Naive B cell (primary cell): ENCODE measurements around the gene MYH6. TPM values are rescaled to one million over a fixed set of nuclear protein-coding genes. Genes with fewer than 3 reads are reported as not detected.
"Not testable (repeated sequence)": the region's sequence is repeated elsewhere in the genome, so short reads cannot be mapped to it uniquely, and the experiment has no call there.

Source experiments
- ATAC-seq, 2 donors: fragments of 150-1000 bp; cut with Tn5 transposase; 2 replicates each; pipeline ENCODE4 v1.10.0; 2021; ENCODE audit warnings: low read depth in 2 of 2, mild to moderate bottlenecking in 2 of 2, moderate library complexity in 2 of 2
- DNase-seq: peaks from one replicate; pipeline ENCODE4 v3.0.0; 2022
- H3K27ac Mint-ChIP-seq, 6 donors: one replicate each; pipeline ENCODE4 v1.8.0; 2020 to 2022; ENCODE audit warnings: mild to moderate bottlenecking in 6 of 6, mixed read lengths in 6 of 6, moderate library complexity in 5 of 6, inconsistent platforms in 2 of 6
- H3K27me3 Mint-ChIP-seq, 3 donors: one replicate each; pipeline ENCODE4 v1.8.0; 2021 to 2022; ENCODE audit warnings: mixed read lengths in 3 of 3, mild to moderate bottlenecking in 1 of 3
- H3K36me3 Mint-ChIP-seq, 2 donors: one replicate each; pipeline ENCODE4 v1.8.0; 2020 to 2022; ENCODE audit warnings: mixed read lengths in 2 of 2, inconsistent platforms in 1 of 2, mild to moderate bottlenecking in 1 of 2
- H3K4me1 Mint-ChIP-seq, 3 donors: one replicate each; pipeline ENCODE4 v1.8.0; 2020 to 2022; ENCODE audit warnings: mixed read lengths in 3 of 3, inconsistent platforms in 1 of 3, mild to moderate bottlenecking in 1 of 3, moderate library complexity in 1 of 3
- H3K4me3 Mint-ChIP-seq, 8 donors: one replicate each; pipeline ENCODE4 v1.8.0; 2020 to 2022; ENCODE audit warnings: mild to moderate bottlenecking in 8 of 8, mixed read lengths in 8 of 8, moderate library complexity in 8 of 8, inconsistent platforms in 2 of 8
- H3K9me3 Mint-ChIP-seq, 7 donors: one replicate each; pipeline ENCODE4 v1.8.0; 2020 to 2022; ENCODE audit warnings: mixed read lengths in 7 of 7, mild to moderate bottlenecking in 5 of 7, inconsistent platforms in 2 of 7, moderate library complexity in 1 of 7
- polyA plus RNA-seq, 6 donors: library from polyadenylated mRNA; unstranded; fragments of 300-500 nt; fragmentation: Illumina TruSeq; gene quantifications; one replicate each; pipeline ENCODE4 v1.2.3, GENCODE V29; 2021; ENCODE audit warnings: low read depth in 6 of 6

Gene MYH6
- not detected for polyA plus RNA-seq

GRCh38 chr14:23407516-23408306 is at the start of gene MYH6:
Gene MYH6, minus strand, starts transcription at chr14:23408273. Its CDS starts 1,050 bp downstream, at chr14:23407223.
- Mint-ChIP-seq H3K27me3 (peaks cover 36 to 86% (median 62%) of the 10 kb centered on the region in 3 donors), H3K4me3 (peak within 1 kb of the TSS in 1 of 8 donors; percentile 3), H3K27ac (peak within 1 kb of the TSS in 3 of 6 donors; percentile 8 to 28 (median 16)), H3K9me3 (no peaks in the 10 kb centered on the region), H3K4me1 (peaks cover 8 to 25% (median 24%) of the 10 kb centered on the region in 3 donors), H3K36me3 (no peaks in the 10 kb centered on the region)
- DNase-seq: no peak
- ATAC-seq: no peak

DNA sequence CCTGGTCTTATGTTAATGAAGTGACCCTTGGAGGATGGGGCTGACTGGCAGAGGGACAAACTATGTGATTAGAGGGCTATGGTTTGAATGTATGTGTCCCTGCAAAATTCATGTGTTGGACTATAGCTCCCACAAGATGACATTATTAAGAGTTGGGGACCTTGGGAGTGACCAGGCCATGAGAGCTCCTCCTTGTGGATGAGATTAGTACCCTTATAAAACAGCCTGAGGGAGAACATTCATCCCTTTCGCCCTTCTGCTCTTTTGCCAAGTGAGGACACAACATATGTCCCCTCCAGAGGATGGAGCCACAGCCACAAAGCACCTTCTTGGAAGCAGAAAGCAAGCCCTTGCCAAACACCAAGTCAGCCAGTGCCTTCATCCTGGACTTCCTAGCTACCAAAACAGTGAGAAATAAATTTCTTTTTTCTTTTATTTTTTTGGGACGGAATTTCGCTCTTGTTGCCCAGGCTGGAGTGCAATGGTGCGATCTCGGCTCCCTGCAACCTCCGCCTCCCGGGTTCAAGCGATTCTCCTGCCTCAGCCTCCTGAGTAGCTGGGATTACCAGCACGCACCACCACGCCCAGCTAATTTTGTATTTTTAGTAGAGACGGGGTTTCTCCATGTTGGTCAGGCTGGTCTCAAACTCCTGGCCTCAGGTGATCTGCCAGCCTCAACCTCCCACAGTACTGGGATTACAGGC is 49.0 kb upstream of the MYH6 start:
- not testable (repeated sequence) for ATAC-seq, H3K9me3 Mint-ChIP-seq, H3K4me1 Mint-ChIP-seq, H3K27ac Mint-ChIP-seq, DNase-seq, H3K4me3 Mint-ChIP-seq, H3K36me3 Mint-ChIP-seq
- peaks cover 47 to 67% (median 64%) of the 10 kb centered on the region in 3 donors for H3K27me3 Mint-ChIP-seq

- no peaks in the 10 kb centered on the region for H3K4me1 Mint-ChIP-seq
- no peak overlapping the region for H3K27ac Mint-ChIP-seq
- ATAC-seq (no peak), DNase-seq (no peak)
- H3K36me3 Mint-ChIP-seq: no peaks in the 10 kb centered on the region
- no peaks in the 10 kb centered on the region for H3K9me3 Mint-ChIP-seq
- H3K4me3 Mint-ChIP-seq: no peak overlapping the region
- H3K27me3 Mint-ChIP-seq: peaks cover 46 to 65% (median 61%) of the 10 kb centered on the region in 3 donors
These were observed 46.4 kb upstream of the MYH6 start for GRCh38 chr14:23454445-23454856.

DNA sequence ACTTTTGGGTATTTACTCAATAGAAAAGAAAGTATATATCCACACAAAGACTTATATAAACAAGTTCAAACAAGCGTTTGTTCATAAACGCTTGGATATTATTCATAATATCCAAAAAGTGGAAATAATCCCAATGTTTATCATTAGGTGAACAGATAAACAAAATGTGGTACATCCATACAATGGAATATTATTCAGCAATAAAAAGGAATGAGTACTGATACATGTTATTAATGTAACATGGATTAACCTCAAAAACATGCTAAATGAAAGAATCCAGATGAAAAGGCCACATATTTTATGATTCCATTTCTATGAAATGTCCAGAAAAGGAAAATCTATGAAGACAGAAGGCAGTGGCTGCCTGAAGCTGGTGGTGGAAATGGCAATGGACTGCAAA is 44.2 kb upstream of the MYH6 start:
- H3K27ac Mint-ChIP-seq: no peak overlapping the region
- peaks cover 53 to 68% (median 54%) of the 10 kb centered on the region in 3 donors for H3K27me3 Mint-ChIP-seq
- no peak overlapping the region for H3K4me3 Mint-ChIP-seq
- no peaks in the 10 kb centered on the region for H3K36me3 Mint-ChIP-seq
- no peaks in the 10 kb centered on the region for H3K9me3 Mint-ChIP-seq
- H3K4me1 Mint-ChIP-seq: peaks cover 0 to 3% (median 0%) of the 10 kb centered on the region in 3 donors
- ATAC-seq (no peak), DNase-seq (no peak)

DNA sequence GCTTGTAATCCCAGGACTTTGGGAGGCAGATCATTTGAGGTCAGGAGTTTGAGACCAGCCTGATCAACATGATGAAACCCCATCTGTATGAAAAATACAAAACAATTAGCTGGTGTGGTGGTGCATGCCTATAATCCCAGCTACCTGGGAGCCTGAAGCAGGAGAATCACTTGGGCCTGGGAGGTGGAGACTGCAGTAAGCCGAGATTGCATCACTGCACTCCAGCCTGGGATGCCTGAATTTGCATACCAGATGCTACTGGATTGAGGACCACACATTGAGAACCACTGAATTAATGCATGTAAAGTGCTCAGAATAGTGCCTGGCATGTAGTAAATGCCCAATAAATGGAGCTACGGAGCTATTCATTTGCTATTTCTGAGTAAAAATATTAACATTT is 42.3 kb upstream of the MYH6 start:
- Mint-ChIP-seq H3K4me3 (no peak overlapping the region), H3K4me1 (peaks cover 0 to 3% (median 0%) of the 10 kb centered on the region in 3 donors), H3K27me3 (peaks cover 38 to 59% (median 46%) of the 10 kb centered on the region in 3 donors), H3K27ac (no peak overlapping the region), H3K36me3 (no peaks in the 10 kb centered on the region), H3K9me3 (no peaks in the 10 kb centered on the region)
- no peak for ATAC-seq
- no peak for DNase-seq

- Mint-ChIP-seq H3K9me3 (no peaks in the 10 kb centered on the region), H3K4me3 (no peak overlapping the region), H3K4me1 (peaks cover 0 to 3% (median 0%) of the 10 kb centered on the region in 3 donors), H3K36me3 (no peaks in the 10 kb centered on the region), H3K27me3 (peaks cover 29 to 53% (median 41%) of the 10 kb centered on the region in 3 donors), H3K27ac (no peak overlapping the region)
- no peak for DNase-seq
- ATAC-seq: no peak
These were observed 41.2 kb upstream of the MYH6 start for GRCh38 chr14:23449314-23449713.

- no peak overlapping the region for H3K4me3 Mint-ChIP-seq
- DNase-seq (no peak), ATAC-seq (no peak)
- H3K36me3 Mint-ChIP-seq: no peaks in the 10 kb centered on the region
- H3K9me3 Mint-ChIP-seq: no peaks in the 10 kb centered on the region
- peaks cover 0 to 3% (median 0%) of the 10 kb centered on the region in 3 donors for H3K4me1 Mint-ChIP-seq
- peaks cover 31 to 60% (median 40%) of the 10 kb centered on the region in 3 donors for H3K27me3 Mint-ChIP-seq
- H3K27ac Mint-ChIP-seq: peak overlapping the region in 1 of 6 donors; percentile 37
These were observed 39.6 kb upstream of the MYH6 start for GRCh38 chr14:23447361-23448350.

DNA sequence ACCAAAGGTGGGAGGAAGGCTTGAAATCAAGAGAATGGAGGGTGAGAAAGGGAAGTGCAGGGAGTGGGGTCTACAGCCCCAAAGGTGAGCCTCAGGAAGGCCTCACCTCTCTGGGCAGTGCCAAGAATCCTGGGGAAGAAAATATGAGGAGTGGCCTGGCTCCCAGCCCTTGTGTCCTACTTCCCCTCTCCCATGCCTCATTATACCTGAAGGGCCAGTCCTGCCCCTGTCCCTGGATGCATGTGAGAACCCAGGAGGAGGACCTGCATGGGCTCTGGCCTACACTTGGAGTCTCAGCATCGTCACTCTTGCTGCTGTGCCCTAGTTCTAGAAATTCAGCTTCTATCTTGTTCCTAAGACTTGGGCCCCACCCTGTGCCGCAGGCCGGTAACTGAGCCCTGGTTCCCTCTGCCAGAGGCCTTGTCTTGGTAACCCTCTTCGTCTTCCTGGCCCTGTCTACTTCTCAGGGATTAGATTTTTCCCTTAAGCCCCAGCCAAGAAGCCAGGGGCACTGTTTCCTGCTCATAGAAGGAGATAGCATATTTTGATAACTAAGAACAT is 38.3 kb upstream of the MYH6 start:
- Mint-ChIP-seq H3K27me3 (peaks cover 41 to 70% (median 46%) of the 10 kb centered on the region in 3 donors), H3K27ac (no peak overlapping the region), H3K9me3 (no peaks in the 10 kb centered on the region), H3K4me1 (peaks cover 0 to 3% (median 0%) of the 10 kb centered on the region in 3 donors), H3K36me3 (no peaks in the 10 kb centered on the region), H3K4me3 (no peak overlapping the region)
- ATAC-seq: no peak
- no peak for DNase-seq

DNA sequence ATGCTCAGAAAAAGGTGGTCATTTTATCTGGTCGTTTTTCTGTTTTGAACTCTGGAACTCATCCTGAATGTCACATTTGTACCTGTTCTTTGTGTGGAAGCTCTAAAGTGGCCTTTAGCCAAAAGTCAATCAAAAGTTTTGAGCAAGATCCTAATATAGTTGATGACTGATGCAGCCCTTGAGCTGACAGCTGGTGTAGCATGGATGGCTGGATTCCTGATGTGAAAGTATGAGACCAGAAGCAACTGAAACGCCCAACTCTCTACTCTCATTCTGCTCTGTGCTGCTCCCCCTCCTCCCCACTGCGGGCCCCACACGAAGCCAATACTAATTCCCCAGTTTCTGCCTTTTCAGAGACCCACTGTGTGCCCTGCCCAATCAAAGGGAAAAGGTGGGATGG is 37.7 kb upstream of the MYH6 start:
- Mint-ChIP-seq H3K27me3 (peaks cover 41 to 71% (median 46%) of the 10 kb centered on the region in 3 donors), H3K4me3 (no peak overlapping the region), H3K27ac (peak overlapping the region in 1 of 6 donors; percentile 7), H3K4me1 (peaks cover 0 to 3% (median 0%) of the 10 kb centered on the region in 3 donors), H3K9me3 (no peaks in the 10 kb centered on the region), H3K36me3 (no peaks in the 10 kb centered on the region)
- no peak for ATAC-seq
- no peak for DNase-seq

DNA sequence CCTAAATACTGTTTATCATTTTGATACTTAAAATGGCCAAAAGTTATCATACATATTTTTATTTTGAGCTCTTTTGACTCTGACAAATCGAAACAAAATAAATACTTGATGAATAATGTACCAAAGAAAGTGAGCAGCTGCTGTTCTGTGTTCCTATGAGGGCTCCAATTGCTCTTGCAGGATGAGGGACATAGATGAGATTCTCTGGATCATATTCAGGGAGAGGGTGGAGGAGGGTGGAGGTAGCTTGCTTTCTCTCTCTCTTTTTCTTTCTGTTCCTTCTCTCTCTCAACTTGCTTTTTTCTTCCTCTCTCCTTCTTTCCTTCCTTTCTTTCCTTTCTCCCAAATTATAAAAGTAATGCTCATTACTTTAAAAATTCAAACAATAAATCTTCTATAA is 36.2 kb upstream of the MYH6 start:
- Mint-ChIP-seq H3K27ac (peak overlapping the region in 1 of 6 donors; percentile 51), H3K4me1 (peaks cover 0 to 3% (median 0%) of the 10 kb centered on the region in 3 donors), H3K27me3 (peaks cover 39 to 71% (median 42%) of the 10 kb centered on the region in 3 donors), H3K36me3 (no peaks in the 10 kb centered on the region), H3K4me3 (no peak overlapping the region), H3K9me3 (no peaks in the 10 kb centered on the region)
- ATAC-seq (no peak), DNase-seq (no peak)

DNA sequence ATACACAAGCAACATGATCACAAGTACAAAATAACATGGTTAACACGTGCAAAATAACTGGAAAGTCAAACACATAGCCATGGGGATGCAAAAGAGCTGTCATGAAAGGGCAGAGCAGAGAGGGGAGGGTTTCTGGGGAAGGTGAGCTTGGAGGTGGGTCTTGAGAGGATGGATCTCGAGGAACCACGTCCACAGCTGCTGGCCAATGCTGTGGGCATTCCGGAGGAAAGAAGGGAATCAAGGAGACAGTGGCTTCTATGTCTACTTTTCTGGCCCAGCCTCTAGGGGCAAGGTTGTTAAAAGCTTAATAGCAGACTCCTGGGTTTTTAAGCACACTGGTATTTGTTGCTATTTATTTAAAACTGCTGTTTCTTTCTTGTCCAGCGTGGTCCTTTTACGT is 35.8 kb upstream of the MYH6 start:
- peaks cover 0 to 3% (median 0%) of the 10 kb centered on the region in 3 donors for H3K4me1 Mint-ChIP-seq
- H3K36me3 Mint-ChIP-seq: no peaks in the 10 kb centered on the region
- ATAC-seq (no peak), DNase-seq (no peak)
- H3K9me3 Mint-ChIP-seq: no peaks in the 10 kb centered on the region
- no peak overlapping the region for H3K4me3 Mint-ChIP-seq
- H3K27me3 Mint-ChIP-seq: peaks cover 35 to 67% (median 39%) of the 10 kb centered on the region in 3 donors
- no peak overlapping the region for H3K27ac Mint-ChIP-seq

DNA sequence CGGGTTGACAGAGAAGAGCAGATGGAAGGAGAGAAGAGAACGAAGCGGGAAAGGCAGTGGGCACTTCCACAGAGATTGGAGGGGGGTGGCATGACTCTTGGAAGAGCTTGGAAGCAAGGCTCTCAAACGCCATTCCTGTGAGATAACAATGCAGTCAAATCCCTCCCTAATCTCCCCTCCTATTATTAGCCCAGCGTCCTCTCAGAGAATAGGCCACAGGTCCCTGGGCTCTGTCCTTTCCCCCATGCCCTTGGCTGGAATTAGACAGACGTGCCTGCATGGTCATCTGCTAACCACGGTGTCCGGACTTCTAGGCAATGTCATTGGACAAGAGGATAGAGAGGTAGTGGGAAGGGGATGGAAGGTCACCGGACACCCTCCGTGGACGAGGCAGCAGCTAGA is 35.3 kb upstream of the MYH6 start:
- ATAC-seq (no peak), DNase-seq (no peak)
- no peaks in the 10 kb centered on the region for H3K9me3 Mint-ChIP-seq
- no peak overlapping the region for H3K4me3 Mint-ChIP-seq
- H3K27ac Mint-ChIP-seq: no peak overlapping the region
- peaks cover 0 to 3% (median 0%) of the 10 kb centered on the region in 3 donors for H3K4me1 Mint-ChIP-seq
- H3K36me3 Mint-ChIP-seq: no peaks in the 10 kb centered on the region
- peaks cover 30 to 62% (median 39%) of the 10 kb centered on the region in 3 donors for H3K27me3 Mint-ChIP-seq
